Adrenal gland (tissue), 12 donors: ENCODE data around the gene MICAL3. TPM values are rescaled to one million over a fixed set of nuclear protein-coding genes. Genes with fewer than 3 reads are reported as not detected.

Experiments used
- DNase-seq, 7 donors: peaks; one replicate each; pipeline ENCODE4 v3.0.0-alpha.2; 2019 to 2020
- H3K27ac ChIP-seq, 5 donors: fragments of 200-600 bp; sonication (generic) in 4 of 5; 1 replicate in 3 of 5; 2 replicates in 2 of 5; pipeline versions ENCODE4 v1.5.1 to v1.8.0; 2016 to 2020; ENCODE audit warnings: mild to moderate bottlenecking in 1 of 5
- H3K27me3 ChIP-seq: fragments of 200-600 bp; 2 replicates; pipeline ENCODE4 v1.8.0; 2021
- H3K36me3 ChIP-seq, 2 donors: fragments of 200-600 bp; replicated peaks in 1 of 2; 1 replicate in 1 of 2; 2 replicates in 1 of 2; pipeline versions ENCODE4 v1.5.1 to v1.8.0; 2018 to 2022
- H3K4me1 ChIP-seq, 2 donors: fragments of 200-600 bp; replicated peaks in 1 of 2; 1 replicate in 1 of 2; 2 replicates in 1 of 2; pipeline versions ENCODE4 v1.5.1 to v1.8.0; 2018 to 2021
- H3K4me3 ChIP-seq, 4 donors: fragments of 200-600 bp; sonication (generic) in 3 of 4; one replicate each; pipeline ENCODE4 v1.5.1; 2016 to 2018
- H3K9me3 ChIP-seq, 3 donors: fragments of 200-600 bp; sonication (generic) in 1 of 3; replicated peaks in 1 of 3; 1 replicate in 2 of 3; 2 replicates in 1 of 3; pipeline versions ENCODE4 v1.5.1 to v1.8.0; 2016 to 2021
- POLR2A ChIP-seq, 2 donors: fragments of 450-650 bp; IDR thresholded peaks; one replicate each; pipeline ENCODE4 v1.6.1; 2017; ENCODE audit warnings: antibody characterized with exemption in 2 of 2, mild to moderate bottlenecking in 2 of 2, moderate library complexity in 1 of 2
- WGBS, 4 donors: extraction: QIAGEN DNeasy Blood & Tissue Kit in 2 of 4; methylation state at CpG; one replicate each; pipeline versions ENCODE4 v1.1.5 to v1.1.7; 2013 to 2017; 5-methylcytosine and 5-hydroxymethylcytosine counted together
- intact Hi-C, 2 donors: fragments of 100-400 bp; cut with DNase I; formaldehyde crosslinking; loops; one replicate each; pipeline versions ENCODE4 v1.14.1 to v1.15.0; 2022 to 2023
- polyA plus RNA-seq, 3 donors: library from polyadenylated mRNA; stranded (reverse); fragments of 200-250 nt in 2 of 3; fragments of 350-450 nt in 1 of 3; fragmentation: Illumina TruSeq in 1 of 3; extraction: RNeasy Lipid Tissue Mini Kit (QIAGEN cat#74804) in 1 of 3; gene quantifications; one replicate each; pipeline ENCODE4 v1.2.3, GENCODE V29; 2013 to 2014
- total RNA-seq, 9 donors: library from RNA; depleted of rRNA in 4 of 9; stranded (reverse); fragments of >200 nt in 4 of 9; fragments of 120-200 nt in 1 of 9; fragmentation: NEBNext Ultra II Directional in 1 of 9; extraction: Animal tissue kit (Norgen Biotek cat#: 25700) in 1 of 9; gene quantifications; one replicate each; pipeline versions ENCODE4 v1.1.0 to v1.2.4, GENCODE V29; 2013 to 2023
- TF ChIP-seq, protein P1 (sequence below), 6 experiments: fragments of 450-650 bp in 4 of 6; fragments of 200-600 bp in 2 of 6; sonication (generic) in 1 of 6; IDR thresholded peaks; 1 replicate in 5 of 6; 2 replicates in 1 of 6; pipeline versions ENCODE4 v1.5.1 to v1.8.0; 2016 to 2021; ENCODE audit warnings: antibody characterized with exemption in 6 of 6, mild to moderate bottlenecking in 2 of 6, moderate library complexity in 1 of 6
- donor health status: healthy with polysubstance abuse.
- donor health status: Bipolar disorder and iron deficiency.
- donor health status: DM: yes; HTN: yes; CAD: no.
- donor health status: DM: no; HTN: no; CAD: no.
- donor health status: DM: no; HTN: no; CAD: no.
- donor health status: DM: yes; HTN: yes; CAD: no.

MICAL3 gene
- total and polyA plus RNA-seq, 12 donors: 10.9 to 82.6 (median 34.4) TPM

DNA sequence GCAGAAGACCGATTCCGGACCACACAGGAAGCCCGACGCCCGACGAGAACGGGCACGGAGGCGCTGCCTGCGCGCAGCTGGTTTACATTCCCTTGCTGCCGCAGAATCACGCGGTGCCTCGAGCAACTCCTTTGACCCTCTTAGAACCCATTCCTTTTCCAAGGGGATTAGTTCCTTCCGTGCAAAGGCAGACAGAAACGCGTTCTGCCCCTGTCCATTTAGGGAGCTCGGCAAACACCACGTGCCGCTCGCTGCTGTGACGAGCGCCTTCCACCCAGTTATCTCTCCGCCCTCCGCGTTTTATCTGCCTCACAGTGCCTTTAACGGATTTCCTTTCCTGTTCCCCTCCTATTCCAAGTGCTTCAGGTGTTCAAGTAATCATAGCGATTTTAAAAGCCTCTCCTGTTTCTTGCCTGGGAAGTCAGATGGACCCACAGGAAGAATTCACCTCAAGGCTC lies 24.1 kb upstream of the MICAL3 start:
- H3K27ac ChIP-seq: no peak overlapping the region
- 71 to 90% (median 77%) methylated on average over 29 of the region's 29 CpGs for WGBS, 4 donors
- peaks cover 9 to 18% of the 10 kb centered on the region in 2 donors for H3K4me1 ChIP-seq
- intact Hi-C loops: no loop called here
- H3K9me3 ChIP-seq: no peaks in the 10 kb centered on the region
- no peak for DNase-seq
- no peaks in the 10 kb centered on the region for H3K27me3 ChIP-seq
- H3K4me3 ChIP-seq: no peak overlapping the region
- H3K36me3 ChIP-seq: no peaks in the 10 kb centered on the region
- TF ChIP-seq, protein P1, sequence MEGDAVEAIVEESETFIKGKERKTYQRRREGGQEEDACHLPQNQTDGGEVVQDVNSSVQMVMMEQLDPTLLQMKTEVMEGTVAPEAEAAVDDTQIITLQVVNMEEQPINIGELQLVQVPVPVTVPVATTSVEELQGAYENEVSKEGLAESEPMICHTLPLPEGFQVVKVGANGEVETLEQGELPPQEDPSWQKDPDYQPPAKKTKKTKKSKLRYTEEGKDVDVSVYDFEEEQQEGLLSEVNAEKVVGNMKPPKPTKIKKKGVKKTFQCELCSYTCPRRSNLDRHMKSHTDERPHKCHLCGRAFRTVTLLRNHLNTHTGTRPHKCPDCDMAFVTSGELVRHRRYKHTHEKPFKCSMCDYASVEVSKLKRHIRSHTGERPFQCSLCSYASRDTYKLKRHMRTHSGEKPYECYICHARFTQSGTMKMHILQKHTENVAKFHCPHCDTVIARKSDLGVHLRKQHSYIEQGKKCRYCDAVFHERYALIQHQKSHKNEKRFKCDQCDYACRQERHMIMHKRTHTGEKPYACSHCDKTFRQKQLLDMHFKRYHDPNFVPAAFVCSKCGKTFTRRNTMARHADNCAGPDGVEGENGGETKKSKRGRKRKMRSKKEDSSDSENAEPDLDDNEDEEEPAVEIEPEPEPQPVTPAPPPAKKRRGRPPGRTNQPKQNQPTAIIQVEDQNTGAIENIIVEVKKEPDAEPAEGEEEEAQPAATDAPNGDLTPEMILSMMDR (IDR thresholded peaks at IDR 0.05): no peak
- no peak for TF ChIP-seq POLR2A (IDR thresholded peaks at IDR 0.05)

DNA sequence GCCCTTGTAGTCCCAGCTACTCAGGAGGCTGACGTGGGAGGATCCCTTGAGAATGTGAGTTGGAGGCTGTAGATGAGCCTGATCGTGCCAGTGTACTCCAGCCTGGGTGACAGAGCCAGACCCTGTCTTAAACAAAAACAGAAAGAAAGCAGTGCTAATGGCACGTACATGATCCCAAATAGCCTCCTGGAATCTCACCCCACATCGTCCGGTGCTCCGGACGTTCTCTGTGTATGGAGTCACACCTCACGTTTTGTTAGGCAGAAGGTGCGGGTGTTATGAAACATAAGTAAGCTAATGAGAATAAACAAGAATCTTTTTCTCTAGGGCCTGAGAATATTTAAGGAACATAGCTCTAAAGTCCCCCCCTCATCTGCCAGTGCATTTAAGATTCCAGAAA lies 23.7 kb upstream of the MICAL3 start:
- WGBS, 4 donors: 87 to 91% (median 91%) methylated on average over 9 of the region's 9 CpGs
- intact Hi-C loops: no loop called here
- no peaks in the 10 kb centered on the region for H3K9me3 ChIP-seq
- no peak overlapping the region for H3K27ac ChIP-seq
- H3K4me3 ChIP-seq: no peak overlapping the region
- TF ChIP-seq, protein P1 (IDR thresholded peaks at IDR 0.05): no peak
- no peak for TF ChIP-seq POLR2A (IDR thresholded peaks at IDR 0.05)
- H3K36me3 ChIP-seq: no peaks in the 10 kb centered on the region
- no peak for DNase-seq
- H3K27me3 ChIP-seq: no peaks in the 10 kb centered on the region
- peaks cover 9 to 23% of the 10 kb centered on the region in 2 donors for H3K4me1 ChIP-seq

DNA sequence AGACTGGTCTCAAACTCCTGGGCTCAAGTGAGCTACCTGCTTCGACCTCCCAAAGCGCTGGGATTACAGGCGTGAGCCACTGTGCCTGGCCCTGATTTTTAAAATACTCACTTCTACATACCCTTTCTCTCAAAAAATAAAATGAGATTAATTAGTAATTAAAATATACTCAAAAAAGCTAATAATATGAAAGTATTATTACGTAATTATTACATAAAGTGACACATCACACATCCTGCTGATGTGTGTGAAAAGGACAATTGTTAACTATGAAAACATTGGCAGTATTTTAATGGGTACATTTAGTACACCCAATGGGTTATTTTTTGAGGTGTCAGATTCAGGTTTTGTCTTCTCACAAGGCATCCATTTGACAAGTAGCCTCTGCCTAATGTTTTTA lies 21.4 kb upstream of the MICAL3 start:
- Histone ChIP-seq H3K9me3 (no peaks in the 10 kb centered on the region), H3K27ac (no peak overlapping the region), H3K36me3 (no peaks in the 10 kb centered on the region), H3K27me3 (no peaks in the 10 kb centered on the region), H3K4me3 (no peak overlapping the region), H3K4me1 (peaks cover 9 to 25% of the 10 kb centered on the region in 2 donors)
- no peak for DNase-seq
- TF ChIP-seq POLR2A (IDR thresholded peaks at IDR 0.05): no peak
- TF ChIP-seq, protein P1 (IDR thresholded peaks at IDR 0.05): no peak
- intact Hi-C loops: no loop called here
- WGBS, 4 donors: 95 to 99% (median 96%) methylated on average over 4 of the region's 4 CpGs

DNA sequence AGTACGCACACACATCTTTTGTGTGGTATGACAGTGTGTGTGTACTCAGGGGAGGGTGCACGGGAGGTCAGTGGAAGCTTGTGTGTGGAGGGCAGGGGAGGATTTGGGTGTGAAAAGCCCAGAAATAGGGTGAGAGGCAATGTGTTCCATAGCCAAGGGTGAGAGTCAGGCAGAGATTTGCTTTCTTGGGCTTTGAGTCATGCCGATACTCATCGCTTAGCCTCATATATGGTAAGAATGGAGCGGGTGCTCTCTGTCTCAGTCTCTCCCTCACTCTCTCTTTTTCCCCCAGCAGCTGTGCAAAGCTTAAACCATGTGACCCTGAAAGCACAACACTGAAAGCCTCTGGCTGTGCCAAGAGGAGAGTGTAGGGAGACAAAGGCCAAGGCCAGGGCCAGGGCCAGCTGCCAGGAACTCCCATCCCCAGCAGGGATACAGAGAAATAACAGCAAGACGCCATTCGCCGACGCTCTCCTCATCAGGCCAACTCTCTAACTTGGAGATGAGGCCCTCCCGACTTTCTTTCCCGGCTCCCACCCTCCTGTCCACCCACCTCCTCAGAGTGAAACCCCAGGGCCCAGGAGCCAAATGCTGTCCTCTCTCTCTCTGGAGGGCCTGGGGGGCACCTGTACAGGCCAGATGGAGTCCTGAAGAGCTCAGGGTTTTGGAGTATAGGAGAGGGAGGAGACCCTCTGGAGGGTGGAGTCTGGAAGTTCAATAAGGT lies 20.3 kb upstream of the MICAL3 start:
- intact Hi-C loops: no loop called here
- peak; percentile 70 to 93 (median 89) for DNase-seq
- peaks cover 9 to 25% of the 10 kb centered on the region in 2 donors for H3K4me1 ChIP-seq
- peak overlapping the region in 4 of 5 donors; percentile 52 to 92 (median 66) for H3K27ac ChIP-seq
- 27 to 44% (median 34%) methylated on average over 11 of the region's 11 CpGs for WGBS, 4 donors
- H3K9me3 ChIP-seq: no peaks in the 10 kb centered on the region
- peak in 1 of 2 donors; percentile 41 for TF ChIP-seq POLR2A (IDR thresholded peaks at IDR 0.05)
- TF ChIP-seq, protein P1 (IDR thresholded peaks at IDR 0.05): no peak
- H3K27me3 ChIP-seq: no peaks in the 10 kb centered on the region
- H3K4me3 ChIP-seq: no peak overlapping the region
- no peaks in the 10 kb centered on the region for H3K36me3 ChIP-seq
